DMS53 treated with DMSO at 0.1 percent for 48 hours (cell line): ENCODE measurements around the gene RAB26.
"Not testable (repeated sequence)": the region's sequence is repeated elsewhere in the genome, so short reads cannot be mapped to it uniquely, and the experiment has no call there.

Experiments used
- DNase-seq: peaks from one replicate; lab custom pipeline; 2025; ENCODE audit not compliant: unreplicated experiment; lab: John Stamatoyannopoulos, UW

The RAB26 gene

GRCh38 chr16:2195322-2196161, 47.1 kb downstream of the RAB26 start:
- no peak for DNase-seq

GRCh38 chr16:2196162-2196980, 47.9 kb downstream of the RAB26 start, which contains the start of gene CASKIN1:
Gene CASKIN1 (minus strand): TSS chr16:2196605. CDS start chr16:2196432, 173 bp downstream.
- DNase-seq = no peak

GRCh38 chr16:2196981-2197511, 48.6 kb downstream of the RAB26 start:
- DNase-seq = no peak

GRCh38 chr16:2197765-2198164, 49.3 kb downstream of the RAB26 start:
- no peak for DNase-seq

GRCh38 chr16:2198283-2198682, 49.9 kb downstream of the RAB26 start:
- DNase-seq = no peak

- no peak for DNase-seq
Observed at GRCh38 chr16:2199095-2199494, 50.7 kb downstream of the RAB26 start.

GRCh38 chr16:2199621-2200139, 51.3 kb downstream of the RAB26 start:
- no peak for DNase-seq

GRCh38 chr16:2200313-2200712, 51.9 kb downstream of the RAB26 start:
- no peak for DNase-seq

- DNase-seq = not testable (repeated sequence)
Observed at GRCh38 chr16:2203119-2203688, 54.8 kb downstream of the RAB26 start.
